Stimulated activated CD8-positive, alpha-beta memory T cell treated with anti-CD3 and anti-CD28 coated beads, Interleukin-4, amount 100 ng/mL, for 4 hours (primary cell): ENCODE measurements around the gene RSPRY1.
"Not testable (repeated sequence)": the region's sequence is repeated elsewhere in the genome, so short reads cannot be mapped to it uniquely, and the experiment has no call there.

Source experiments
- DNase-seq, 2 donors: peaks; one replicate each; pipeline ENCODE4 v3.0.0-alpha.2; 2020; ENCODE audit warnings: low read depth in 2 of 2, low spot score in 1 of 2

Gene RSPRY1

GRCh38 chr16:57252148-57252721 is 66.1 kb downstream of the RSPRY1 start:
- no peak for DNase-seq

GRCh38 chr16:57253466-57253865 is 67.3 kb downstream of the RSPRY1 start:
- no peak for DNase-seq

GRCh38 chr16:57255686-57256415 is 69.7 kb downstream of the RSPRY1 start:
- DNase-seq: no peak

GRCh38 chr16:57256601-57257395 is 70.7 kb downstream of the RSPRY1 start:
- no peak for DNase-seq

GRCh38 chr16:57257455-57258070 is 71.4 kb downstream of the RSPRY1 start:
- no peak for DNase-seq

- no peak for DNase-seq
These were observed 72.2 kb downstream of the RSPRY1 start for GRCh38 chr16:57258226-57258909.

GRCh38 chr16:57258910-57259475 is 72.9 kb downstream of the RSPRY1 start:
- no peak for DNase-seq

- DNase-seq: no peak
These were observed 74.3 kb downstream of the RSPRY1 start for GRCh38 chr16:57260294-57260929.

GRCh38 chr16:57261806-57262205 is 75.7 kb downstream of the RSPRY1 start:
- no peak for DNase-seq

GRCh38 chr16:57262841-57263540 is 76.9 kb downstream of the RSPRY1 start:
- DNase-seq: no peak

GRCh38 chr16:57263541-57264351 is 77.6 kb downstream of the RSPRY1 start:
- DNase-seq: no peak

- DNase-seq: no peak
These were observed 78.3 kb downstream of the RSPRY1 start for GRCh38 chr16:57264381-57264780.

GRCh38 chr16:57264950-57265371 is 78.8 kb downstream of the RSPRY1 start:
- DNase-seq: no peak

GRCh38 chr16:57265850-57266530 is 79.9 kb downstream of the RSPRY1 start:
- DNase-seq: no peak

GRCh38 chr16:57266531-57267260 is 80.6 kb downstream of the RSPRY1 start:
- no peak for DNase-seq

- DNase-seq: not testable (repeated sequence)
These were observed 81.2 kb downstream of the RSPRY1 start for GRCh38 chr16:57267343-57267742.
